Gastrocnemius medialis (tissue), 4 donors: ENCODE measurements around the gene PDK1.

Source experiments
- POLR2A ChIP-seq, 2 donors: fragments of 450-650 bp; IDR thresholded peaks; one replicate each; pipeline ENCODE4 v1.6.1; 2017; ENCODE audit warnings: antibody characterized with exemption in 2 of 2, mild to moderate bottlenecking in 2 of 2, moderate library complexity in 2 of 2
- TF ChIP-seq, protein P1 (sequence below), 5 experiments: fragments of 450-650 bp in 3 of 5; fragments of 200-600 bp in 2 of 5; sonication (generic) in 2 of 5; IDR thresholded peaks in 4 of 5; conservative IDR thresholded peaks in 1 of 5; 1 replicate in 4 of 5; 2 replicates in 1 of 5; pipeline ENCODE4 v1.5.1; 2016 to 2019; ENCODE audit warnings: antibody characterized with exemption in 5 of 5, mild to moderate bottlenecking in 3 of 5, moderate library complexity in 3 of 5

DNA sequence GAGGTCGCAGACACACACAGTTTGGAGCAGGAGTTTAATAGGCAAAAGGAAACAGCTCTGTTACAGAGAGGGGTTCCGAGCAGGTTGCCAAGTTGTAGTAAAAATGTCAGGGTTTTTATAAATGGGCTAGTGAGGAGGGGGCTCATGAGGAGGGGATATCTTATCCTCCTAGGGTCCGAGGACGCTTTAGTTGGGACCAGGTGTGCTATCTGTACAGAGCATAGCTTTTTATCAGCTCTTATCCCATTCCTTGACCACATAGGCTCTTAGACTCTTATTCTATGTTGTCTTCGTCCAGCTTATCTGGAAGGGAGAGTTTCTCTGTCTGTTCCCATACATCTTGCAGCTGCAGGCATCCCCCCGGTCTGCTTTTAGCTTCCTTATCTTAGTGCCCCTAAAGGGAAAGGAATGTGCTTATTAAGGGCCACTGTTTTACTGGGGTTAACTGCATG, 44.7 kb downstream of the PDK1 start:
- TF ChIP-seq, protein P1, sequence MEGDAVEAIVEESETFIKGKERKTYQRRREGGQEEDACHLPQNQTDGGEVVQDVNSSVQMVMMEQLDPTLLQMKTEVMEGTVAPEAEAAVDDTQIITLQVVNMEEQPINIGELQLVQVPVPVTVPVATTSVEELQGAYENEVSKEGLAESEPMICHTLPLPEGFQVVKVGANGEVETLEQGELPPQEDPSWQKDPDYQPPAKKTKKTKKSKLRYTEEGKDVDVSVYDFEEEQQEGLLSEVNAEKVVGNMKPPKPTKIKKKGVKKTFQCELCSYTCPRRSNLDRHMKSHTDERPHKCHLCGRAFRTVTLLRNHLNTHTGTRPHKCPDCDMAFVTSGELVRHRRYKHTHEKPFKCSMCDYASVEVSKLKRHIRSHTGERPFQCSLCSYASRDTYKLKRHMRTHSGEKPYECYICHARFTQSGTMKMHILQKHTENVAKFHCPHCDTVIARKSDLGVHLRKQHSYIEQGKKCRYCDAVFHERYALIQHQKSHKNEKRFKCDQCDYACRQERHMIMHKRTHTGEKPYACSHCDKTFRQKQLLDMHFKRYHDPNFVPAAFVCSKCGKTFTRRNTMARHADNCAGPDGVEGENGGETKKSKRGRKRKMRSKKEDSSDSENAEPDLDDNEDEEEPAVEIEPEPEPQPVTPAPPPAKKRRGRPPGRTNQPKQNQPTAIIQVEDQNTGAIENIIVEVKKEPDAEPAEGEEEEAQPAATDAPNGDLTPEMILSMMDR (IDR thresholded peaks at IDR 0.05 in 4 of 5, conservative IDR thresholded peaks at IDR 0.05 in 1 of 5): no peak
- no peak for TF ChIP-seq POLR2A (IDR thresholded peaks at IDR 0.05)
